PC-3 (cell line): ENCODE data around the gene PLA1A. TPM values are rescaled to one million over a fixed set of nuclear protein-coding genes. Genes with fewer than 3 reads are reported as not detected.

Experiments
- ATAC-seq: fragments of 200-7000 bp; cut with Tn5 transposase; 2 replicates; pipeline ENCODE4 v1.9.1; 2020; ENCODE audit warnings: mild to moderate bottlenecking, moderate library complexity
- BruUV-seq: library from RNA; stranded (reverse); fragments of 400-500 nt; replicated peaks from 2 replicates; lab custom pipeline; 2021; lab: Mats Ljungman, UMichigan
- CTCF ChIA-PET: fragments of 300-600 bp; sonication (Branson Sonifier 250); formaldehyde crosslinking; loops from one replicate; lab custom pipeline; 2022; ENCODE audit warnings: antibody characterized with exemption; lab: Charles Lee
- POLR2A ChIA-PET: fragments of 300-600 bp; sonication (Branson Sonifier 250); formaldehyde crosslinking; loops from one replicate; lab custom pipeline; 2022; ENCODE audit warnings: antibody characterized with exemption; ENCODE audit not compliant: unreplicated experiment; lab: Charles Lee
- DNase-seq: peaks from one replicate; pipeline ENCODE4 v3.0.0-alpha.2; 2015
- H2AFZ ChIP-seq: fragments of 300-600 bp; sonication (generic); 2 replicates; pipeline ENCODE4 v1.6.0; 2016; ENCODE audit warnings: antibody characterized with exemption, low read length
- H3F3A ChIP-seq: fragments of 300-600 bp; sonication (generic); one replicate; pipeline ENCODE4 v1.6.0; 2017; ENCODE audit warnings: antibody characterized with exemption, low read length, control low read depth, mild to moderate bottlenecking; ENCODE audit not compliant: unreplicated experiment
- H3K27ac ChIP-seq: fragments of 300-600 bp; sonication (generic); 2 replicates; pipeline ENCODE4 v1.5.1; 2016; ENCODE audit warnings: mild to moderate bottlenecking, low read length
- H3K27me3 ChIP-seq: fragments of 300-600 bp; sonication (generic); 2 replicates; pipeline ENCODE4 v1.6.1; 2016; ENCODE audit warnings: low read length, mixed read lengths
- H3K36me3 ChIP-seq: fragments of 300-600 bp; sonication (generic); 2 replicates; pipeline ENCODE4 v1.6.1; 2016; ENCODE audit warnings: low read depth, mixed run types, low read length, mixed read lengths
- H3K4me1 ChIP-seq: fragments of 300-600 bp; sonication (generic); 2 replicates; pipeline ENCODE4 v1.5.1; 2016; ENCODE audit warnings: low read length; ENCODE audit not compliant: insufficient read depth
- H3K4me2 ChIP-seq: fragments of 300-600 bp; sonication (generic); 2 replicates; pipeline ENCODE4 v1.6.0; 2016; ENCODE audit warnings: low read length
- H3K4me3 ChIP-seq: fragments of 300-600 bp; sonication (generic); 2 replicates; pipeline ENCODE4 v1.5.1; 2016; ENCODE audit warnings: mild to moderate bottlenecking, low read length, mixed read lengths
- H3K79me2 ChIP-seq: fragments of 300-600 bp; sonication (generic); 2 replicates; pipeline ENCODE4 v1.6.1; 2017; ENCODE audit warnings: low read length, mixed read lengths
- H3K9ac ChIP-seq: fragments of 300-600 bp; sonication (generic); 2 replicates; pipeline ENCODE4 v1.6.0; 2016; ENCODE audit warnings: mild to moderate bottlenecking, low read length
- H3K9me2 ChIP-seq: fragments of 300-600 bp; sonication (generic); replicated peaks from 2 replicates; pipeline ENCODE4 v1.6.1; 2016; ENCODE audit warnings: mixed run types, low read length, mixed read lengths
- H3K9me3 ChIP-seq: fragments of 300-600 bp; sonication (generic); 2 replicates; pipeline ENCODE4 v1.6.1; 2016; ENCODE audit warnings: low read length, mixed read lengths
- H4K20me1 ChIP-seq: fragments of 300-600 bp; sonication (generic); 2 replicates; pipeline ENCODE4 v1.6.1; 2016; ENCODE audit warnings: low read length, mixed read lengths
- CTCF ChIP-seq: fragments of 300-600 bp; sonication (generic); conservative IDR thresholded peaks from 2 replicates; pipeline ENCODE4 v1.5.1; 2017; ENCODE audit warnings: antibody characterized with exemption, low read depth, mild to moderate bottlenecking, low read length
- EZH2 ChIP-seq: fragments of 300-600 bp; sonication (generic); IDR thresholded peaks from one replicate; pipeline ENCODE4 v1.6.1; 2017; ENCODE audit warnings: antibody characterized with exemption, mild to moderate bottlenecking, low read length; ENCODE audit not compliant: unreplicated experiment
- EZH2phosphoT487 ChIP-seq: fragments of 300-600 bp; sonication (generic); IDR thresholded peaks from 2 replicates; pipeline ENCODE4 v1.6.1; 2018; ENCODE audit warnings: mild to moderate bottlenecking, antibody characterized with exemption, low read length, borderline replicate concordance
- intact Hi-C: fragments of 100-400 bp; cut with micrococcal nuclease; formaldehyde crosslinking; loops from 2 replicates; pipeline ENCODE4 v1.9.0; 2023
- total RNA-seq: library from RNA; depleted of rRNA; stranded (reverse); fragments of >200 nt; gene quantifications from 2 replicates; pipeline ENCODE4 v1.2.3, GENCODE V29; 2014

Gene PLA1A
- total RNA-seq, 1 experiment from 2014 or later, result 0.36 TPM

DNA sequence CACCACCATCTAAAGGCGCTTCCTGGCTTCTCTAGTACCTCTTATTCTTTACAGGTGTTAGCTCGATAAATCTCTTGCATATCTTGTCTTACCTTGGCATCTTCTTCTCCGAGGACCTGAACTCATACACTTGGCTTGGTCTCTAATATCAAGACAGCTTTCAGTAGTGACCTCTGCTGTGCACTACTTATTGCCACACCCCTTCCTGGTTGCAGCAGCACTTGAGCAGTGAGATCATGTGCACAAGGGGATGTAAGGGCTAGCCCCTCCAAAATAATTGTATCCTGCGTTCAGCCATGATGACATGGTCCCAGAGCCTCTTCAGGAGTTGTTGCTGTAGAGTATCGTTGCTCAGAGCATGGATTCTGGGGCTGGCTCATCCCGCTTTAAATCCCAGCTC lies 1.3 kb upstream of the PLA1A start:
- H2AFZ ChIP-seq, result no peak overlapping the region
- no peak for ATAC-seq
- no peak for DNase-seq

GRCh38 chr3:119598410-119599098 lies 869 bp downstream of the PLA1A start:
- ATAC-seq (no peak), DNase-seq (no peak)
- intact Hi-C loops, result no loop called here
- H3K79me2 ChIP-seq, result no peaks in the 10 kb centered on the region
- TF ChIP-seq EZH2phosphoT487, result no peak
- TF ChIP-seq EZH2, result no peak
- no peak for TF ChIP-seq CTCF
- H3K9me2 ChIP-seq, result no peaks in the 10 kb centered on the region
- no peaks in the 10 kb centered on the region for H3K36me3 ChIP-seq
- POLR2A ChIA-PET, result no interaction called here
- H4K20me1 ChIP-seq, result no peaks in the 10 kb centered on the region
- CTCF ChIA-PET, result no interaction called here
- no peak overlapping the region for H3K9ac ChIP-seq
- BruUV-seq, result no TSS peak
- no peaks in the 10 kb centered on the region for H3K27me3 ChIP-seq
- H3K9me3 ChIP-seq, result no peaks in the 10 kb centered on the region
- H3K4me3 ChIP-seq, result no peak overlapping the region
- peaks cover 5% of the 10 kb centered on the region; the same call in 1 of the 2 replicates for H3K4me1 ChIP-seq
- no peak overlapping the region for H2AFZ ChIP-seq
- H3F3A ChIP-seq, result no peaks in the 10 kb centered on the region
- H3K27ac ChIP-seq, result no peak overlapping the region
- no peak overlapping the region for H3K4me2 ChIP-seq

More for the DNA sequence above, 1.3 kb upstream of the PLA1A start:
- BruUV-seq, result no TSS peak
- Histone ChIP-seq H3K79me2 (no peaks in the 10 kb centered on the region), H3K27me3 (no peaks in the 10 kb centered on the region), H4K20me1 (no peaks in the 10 kb centered on the region), H3K4me3 (no peak overlapping the region), H3K27ac (no peak overlapping the region), H3K9me2 (no peaks in the 10 kb centered on the region), H3K9ac (no peak overlapping the region), H3K9me3 (no peaks in the 10 kb centered on the region), H3K4me2 (no peak overlapping the region), H3F3A (no peaks in the 10 kb centered on the region), H3K36me3 (no peaks in the 10 kb centered on the region), H3K4me1 (peaks cover 5% of the 10 kb centered on the region; the same call in 1 of the 2 replicates)
- no peak for TF ChIP-seq CTCF
- no peak for TF ChIP-seq EZH2
- no peak for TF ChIP-seq EZH2phosphoT487
- intact Hi-C loops, result no loop called here
- ChIA-PET POLR2A (no interaction called here), CTCF (no interaction called here)

- intact Hi-C loops, result no loop called here
- POLR2A ChIA-PET, result no interaction called here
Observed at GRCh38 chr3:119599558-119600174, 2.0 kb downstream of the PLA1A start.

More at GRCh38 chr3:119599558-119600174, 2.0 kb downstream of the PLA1A start:
- H3K27ac ChIP-seq, result no peak overlapping the region
- no peak for DNase-seq
- no peaks in the 10 kb centered on the region for H3K36me3 ChIP-seq
- no peaks in the 10 kb centered on the region for H3K9me2 ChIP-seq
- no peak overlapping the region for H2AFZ ChIP-seq
- H3F3A ChIP-seq, result no peaks in the 10 kb centered on the region
- no TSS peak for BruUV-seq
- no peak overlapping the region for H3K9ac ChIP-seq
- H3K9me3 ChIP-seq, result no peaks in the 10 kb centered on the region
- ATAC-seq, result no peak
- no peak overlapping the region for H3K4me2 ChIP-seq
- H3K4me3 ChIP-seq, result no peak overlapping the region
- H3K27me3 ChIP-seq, result no peaks in the 10 kb centered on the region
- H3K79me2 ChIP-seq, result no peaks in the 10 kb centered on the region
- H4K20me1 ChIP-seq, result no peaks in the 10 kb centered on the region
- H3K4me1 ChIP-seq, result peaks cover 5% of the 10 kb centered on the region; the same call in 1 of the 2 replicates
- CTCF ChIA-PET, result no interaction called here
- TF ChIP-seq EZH2phosphoT487 (no peak), CTCF (no peak), EZH2 (no peak)
